Astrocyte (in vitro differentiated cells and primary cell): ENCODE measurements around the gene TIMM22. TPM values are rescaled to one million over a fixed set of nuclear protein-coding genes. Genes with fewer than 3 reads are reported as not detected.
A peak's percentile ranks its signal among the peaks of the same experiment; 100 is the strongest.

Source experiments
- DNase-seq: peaks from one replicate; pipeline ENCODE4 v3.0.0-alpha.2; 2010; ENCODE audit warnings: low read depth
- FAIRE-seq: peaks from 2 replicates; lab custom pipeline; 2011; peaks lifted over from hg19 to GRCh38; lab: Jason Lieb, UNC
- H2AFZ ChIP-seq: 2 replicates; pipeline ENCODE4 v1.6.0; 2012; ENCODE audit warnings: low read depth, low read length, inconsistent platforms
- H3K27ac ChIP-seq: 2 replicates; pipeline ENCODE4 v1.5.1; 2011; ENCODE audit warnings: low read depth, low read length, inconsistent platforms
- H3K27me3 ChIP-seq: 2 replicates; pipeline ENCODE4 v1.6.0; 2011; ENCODE audit warnings: low read length, inconsistent platforms; ENCODE audit not compliant: insufficient read depth
- H3K36me3 ChIP-seq: 2 replicates; pipeline ENCODE4 v1.5.1; 2011; ENCODE audit warnings: low read length, inconsistent platforms; ENCODE audit not compliant: insufficient read depth
- H3K4me1 ChIP-seq: 2 replicates; pipeline ENCODE4 v1.5.1; 2011; ENCODE audit warnings: low read length, inconsistent platforms; ENCODE audit not compliant: insufficient read depth
- H3K4me2 ChIP-seq: 2 replicates; pipeline ENCODE4 v1.6.0; 2012; ENCODE audit warnings: low read length, inconsistent platforms
- H3K4me3 ChIP-seq: 2 replicates; pipeline ENCODE4 v1.5.1; 2011; ENCODE audit warnings: low read depth, mild to moderate bottlenecking, low read length, inconsistent platforms; ENCODE audit not compliant: insufficient read depth
- H3K79me2 ChIP-seq: 2 replicates; pipeline ENCODE4 v1.6.0; 2012; ENCODE audit warnings: mild to moderate bottlenecking, low read length, inconsistent platforms; ENCODE audit not compliant: insufficient read depth
- H3K9ac ChIP-seq: 2 replicates; pipeline ENCODE4 v1.6.0; 2012; ENCODE audit warnings: mild to moderate bottlenecking, low read length, inconsistent platforms
- H3K9me3 ChIP-seq: 2 replicates; pipeline ENCODE4 v1.5.1; 2012; ENCODE audit warnings: low read depth, mild to moderate bottlenecking, low read length, inconsistent platforms; ENCODE audit not compliant: insufficient read depth
- H4K20me1 ChIP-seq: 2 replicates; pipeline ENCODE4 v1.6.0; 2012; ENCODE audit warnings: low read length, inconsistent platforms; ENCODE audit not compliant: insufficient read depth
- H3K27ac Mint-ChIP-seq: one replicate; pipeline ENCODE4 v1.8.0; 2021; ENCODE audit warnings: mild to moderate bottlenecking, mixed read lengths; ENCODE audit not compliant: unreplicated experiment
- H3K27me3 Mint-ChIP-seq: one replicate; pipeline ENCODE4 v1.8.0; 2021; ENCODE audit warnings: low read depth, mixed read lengths; ENCODE audit not compliant: unreplicated experiment
- H3K36me3 Mint-ChIP-seq: one replicate; pipeline ENCODE4 v1.8.0; 2021; ENCODE audit warnings: low read depth, mixed read lengths; ENCODE audit not compliant: unreplicated experiment
- H3K4me1 Mint-ChIP-seq: one replicate; pipeline ENCODE4 v1.8.0; 2021; ENCODE audit warnings: low read depth, mixed read lengths; ENCODE audit not compliant: unreplicated experiment
- H3K4me3 Mint-ChIP-seq: one replicate; pipeline ENCODE4 v1.8.0; 2021; ENCODE audit warnings: mild to moderate bottlenecking, moderate library complexity, mixed read lengths; ENCODE audit not compliant: unreplicated experiment
- H3K9me3 Mint-ChIP-seq: one replicate; pipeline ENCODE4 v1.8.0; 2021; ENCODE audit warnings: mild to moderate bottlenecking, mixed read lengths; ENCODE audit not compliant: unreplicated experiment
- CTCF ChIP-seq: IDR thresholded peaks from 2 replicates; pipeline ENCODE4 v1.5.1; 2011; ENCODE audit warnings: low read depth, mild to moderate bottlenecking, inconsistent platforms, low read length, moderate library complexity; ENCODE audit not compliant: insufficient read depth
- EZH2 ChIP-seq: IDR thresholded peaks from 2 replicates; pipeline ENCODE4 v1.6.1; 2012; ENCODE audit warnings: mild to moderate bottlenecking, low read length, inconsistent platforms; ENCODE audit not compliant: insufficient read depth
- total RNA-seq: library from RNA; stranded (reverse); gene quantifications from 2 replicates; pipeline ENCODE4 v1.2.1, GENCODE V29; 2021

Gene TIMM22
- total RNA-seq, 1 donor from 2014 or later: 20.0 TPM

- Mint-ChIP-seq H3K36me3 (no peaks in the 10 kb centered on the region), H3K27me3 (no peaks in the 10 kb centered on the region)
- peak; percentile 36 for DNase-seq
These were observed 17.2 kb upstream of the TIMM22 start, which contains the start of gene NXN for GRCh38 chr17:979539-980405. NXN (minus strand) TSS chr17:979776.

GRCh38 chr17:980406-981291 lies 16.3 kb upstream of the TIMM22 start:
- Histone ChIP-seq H3K36me3 (no peaks in the 10 kb centered on the region), H4K20me1 (peaks cover 26% of the 10 kb centered on the region), H3K4me3 (peak overlapping the region; percentile 59), H3K79me2 (peaks cover 32% of the 10 kb centered on the region), H2AFZ (peak overlapping the region; percentile 80), H3K27me3 (no peaks in the 10 kb centered on the region), H3K27ac (peak overlapping the region; percentile 26), H3K9me3 (no peaks in the 10 kb centered on the region), H3K9ac (peak overlapping the region; percentile 77), H3K4me2 (peak overlapping the region; percentile 89), H3K4me1 (peaks cover 17% of the 10 kb centered on the region)
- Mint-ChIP-seq H3K27me3 (no peaks in the 10 kb centered on the region), H3K27ac (peak overlapping the region; percentile 72), H3K36me3 (no peaks in the 10 kb centered on the region), H3K4me3 (peak overlapping the region; percentile 86), H3K9me3 (no peaks in the 10 kb centered on the region), H3K4me1 (peaks cover 14% of the 10 kb centered on the region)
- FAIRE-seq (peak; percentile 26), DNase-seq (peak; percentile 51)
- peak; percentile 81 for TF ChIP-seq CTCF
- no peak for TF ChIP-seq EZH2

More at GRCh38 chr17:979539-980405, 17.2 kb upstream of the TIMM22 start, which contains the start of gene NXN:
- Histone ChIP-seq H3K27me3 (no peaks in the 10 kb centered on the region), H3K79me2 (peaks cover 41% of the 10 kb centered on the region), H3K4me2 (peak within 1 kb of the TSS; percentile 93), H4K20me1 (peaks cover 35% of the 10 kb centered on the region), H3K36me3 (no peaks in the 10 kb centered on the region), H3K9ac (peak within 1 kb of the TSS; percentile 84), H3K4me3 (peak within 1 kb of the TSS; percentile 73), H3K9me3 (no peaks in the 10 kb centered on the region), H3K4me1 (peaks cover 22% of the 10 kb centered on the region), H2AFZ (peak within 1 kb of the TSS; percentile 80), H3K27ac (peak within 1 kb of the TSS; percentile 58)
- H3K27ac Mint-ChIP-seq: peak within 1 kb of the TSS; percentile 72
- FAIRE-seq: no peak
- peak within 1 kb of the TSS; percentile 97 for H3K4me3 Mint-ChIP-seq
- no peaks in the 10 kb centered on the region for H3K9me3 Mint-ChIP-seq
- TF ChIP-seq EZH2 (no peak), CTCF (no peak)
- peaks cover 23% of the 10 kb centered on the region for H3K4me1 Mint-ChIP-seq
